IMR-90 (cell line): Measurements from ENCODE around the gene NR4A1. TPM values are rescaled to one million over a fixed set of nuclear protein-coding genes. Genes with fewer than 3 reads are reported as not detected.
A peak's percentile ranks its signal among the peaks of the same experiment; 100 is the strongest.

Experiments used
- ATAC-seq: fragments of 200-7000 bp; cut with Tn5 transposase; 2 replicates; pipeline ENCODE4 v1.9.1; 2020; ENCODE audit warnings: low read depth, mild to moderate bottlenecking, moderate library complexity
- BruUV-seq: library from RNA; stranded (reverse); fragments of 400-500 nt; replicated peaks from 2 replicates; lab custom pipeline; 2021; lab: Mats Ljungman, UMichigan
- CTCF ChIA-PET: fragments of 300-600 bp; formaldehyde crosslinking; extraction: SDS; loops from one replicate; lab custom pipeline; 2021; ENCODE audit warnings: antibody characterized with exemption; lab: Yijun Ruan, JAX
- POLR2A ChIA-PET: fragments of 300-600 bp; sonication (Branson Sonifier 250); formaldehyde crosslinking; loops from one replicate; lab custom pipeline; 2022; ENCODE audit warnings: antibody characterized with exemption; ENCODE audit not compliant: unreplicated experiment; lab: Charles Lee
- DNase-seq: peaks from one replicate; pipeline ENCODE4 v3.0.0; 2013
- H2AFZ ChIP-seq: replicated peaks from 2 replicates; pipeline ENCODE3; 2013; ENCODE audit warnings: low read length, mild to moderate bottlenecking; ENCODE audit not compliant: poor library complexity
- H2AK5ac ChIP-seq: 2 replicates; pipeline ENCODE4 v1.6.1; 2013; ENCODE audit warnings: low read depth, low read length, inconsistent platforms
- H2AK9ac ChIP-seq: replicated peaks from 2 replicates; pipeline ENCODE3; 2013; ENCODE audit warnings: mild to moderate bottlenecking, low read depth, low read length, moderate library complexity; ENCODE audit not compliant: poor library complexity
- H2BK120ac ChIP-seq: 2 replicates; pipeline ENCODE4 v1.6.1; 2013; ENCODE audit warnings: low read depth, low read length, inconsistent platforms
- H2BK15ac ChIP-seq: 3 replicates; pipeline ENCODE4 v1.6.1; 2013; ENCODE audit warnings: low read depth, low read length, inconsistent platforms
- H2BK20ac ChIP-seq: 2 replicates; pipeline ENCODE4 v1.6.1; 2013; ENCODE audit warnings: low read depth, mild to moderate bottlenecking, inconsistent platforms, low read length, moderate library complexity
- H2BK5ac ChIP-seq: 2 replicates; pipeline ENCODE4 v1.6.1; 2013; ENCODE audit warnings: mild to moderate bottlenecking, low read depth, low read length, inconsistent platforms; ENCODE audit not compliant: poor library complexity, severe bottlenecking
- H3K14ac ChIP-seq: replicated peaks from 2 replicates; pipeline ENCODE4 v1.6.1; 2013; ENCODE audit warnings: low read depth, low read length, inconsistent platforms
- H3K18ac ChIP-seq: 2 replicates; pipeline ENCODE4 v1.6.1; 2013; ENCODE audit warnings: low read depth, low read length, control low read depth
- H3K23ac ChIP-seq: 2 replicates; pipeline ENCODE4 v1.6.1; 2013; ENCODE audit warnings: low read depth, low read length, inconsistent platforms
- H3K27ac ChIP-seq: 2 replicates; pipeline ENCODE4 v1.5.1; 2013; ENCODE audit warnings: mild to moderate bottlenecking, control low read depth, low read length; ENCODE audit not compliant: insufficient read depth
- H3K27me3 ChIP-seq: 2 replicates; pipeline ENCODE4 v1.6.1; 2013; ENCODE audit warnings: low read length; ENCODE audit not compliant: control insufficient read depth, insufficient read depth
- H3K36me3 ChIP-seq: 2 replicates; pipeline ENCODE4 v1.6.1; 2013; ENCODE audit warnings: low read length, mixed read lengths; ENCODE audit not compliant: control insufficient read depth, insufficient read depth
- H3K4ac ChIP-seq: 2 replicates; pipeline ENCODE4 v1.6.1; 2013; ENCODE audit warnings: low read depth, low read length, inconsistent platforms
- H3K4me1 ChIP-seq: 2 replicates; pipeline ENCODE4 v1.6.1; 2013; ENCODE audit warnings: low read length, mixed read lengths; ENCODE audit not compliant: control insufficient read depth, insufficient read depth
- H3K4me2 ChIP-seq: 2 replicates; pipeline ENCODE4 v1.6.1; 2013; ENCODE audit warnings: low read depth, mild to moderate bottlenecking, control low read depth, low read length, moderate library complexity
- H3K4me3 ChIP-seq: 2 replicates; pipeline ENCODE4 v1.5.1; 2013; ENCODE audit warnings: low read depth, mild to moderate bottlenecking, control low read depth, low read length, moderate library complexity; ENCODE audit not compliant: insufficient read depth
- H3K56ac ChIP-seq: 2 replicates; pipeline ENCODE4 v1.6.1; 2013; ENCODE audit warnings: low read length, inconsistent platforms; ENCODE audit not compliant: insufficient read depth; ENCODE audit errors: extremely low read depth
- H3K79me1 ChIP-seq, 2 experiments: 2 replicates each; pipeline ENCODE4 v1.6.1; 2013; ENCODE audit warnings: low read length in 2 of 2, inconsistent platforms in 1 of 2, low read depth in 1 of 2
- H3K9ac ChIP-seq: 2 replicates; pipeline ENCODE4 v1.6.1; 2013; ENCODE audit warnings: low read depth, low read length, control low read depth
- H3K9me1 ChIP-seq: 2 replicates; pipeline ENCODE4 v1.6.1; 2013; ENCODE audit warnings: low read length, inconsistent platforms; ENCODE audit not compliant: insufficient read depth
- H3K9me3 ChIP-seq: 2 replicates; pipeline ENCODE4 v1.6.1; 2013; ENCODE audit warnings: low read length; ENCODE audit not compliant: control insufficient read depth, insufficient read depth
- H4K20me1 ChIP-seq: 2 replicates; pipeline ENCODE4 v1.6.1; 2013; ENCODE audit warnings: low read length, inconsistent platforms; ENCODE audit not compliant: insufficient read depth
- H4K5ac ChIP-seq: 2 replicates; pipeline ENCODE4 v1.6.1; 2013; ENCODE audit warnings: mild to moderate bottlenecking, low read depth, low read length, control low read depth
- H4K8ac ChIP-seq, 2 experiments: 2 replicates each; pipeline ENCODE4 v1.6.1; 2013; ENCODE audit warnings: low read depth in 2 of 2, low read length in 2 of 2, control low read depth in 1 of 2, inconsistent platforms in 1 of 2
- H4K91ac ChIP-seq: 2 replicates; pipeline ENCODE4 v1.6.1; 2013; ENCODE audit warnings: low read depth, low read length, inconsistent platforms; ENCODE audit not compliant: insufficient read depth
- CEBPB ChIP-seq: IDR thresholded peaks from 2 replicates; pipeline ENCODE4 v1.6.1; 2012; ENCODE audit warnings: low read depth, low read length, improper control_type of control experiment
- RCOR1 ChIP-seq: IDR thresholded peaks from 2 replicates; pipeline ENCODE4 v1.6.1; 2012; ENCODE audit warnings: mild to moderate bottlenecking, low read length, improper control_type of control experiment; ENCODE audit not compliant: insufficient replicate concordance
- WGBS, 2 experiments: methylation state at CpG; one replicate each; pipeline versions ENCODE4 v1.1.5 to v1.1.7; 2013; ENCODE audit warnings: missing lambda C conversion rate in 2 of 2; ENCODE audit not compliant: insufficient read length in 1 of 2; ENCODE audit errors: extremely low coverage in 2 of 2; 5-methylcytosine and 5-hydroxymethylcytosine counted together
- dilution Hi-C: fragments of 300-500 bp; cut with HindIII; formaldehyde crosslinking; loops from one replicate; pipeline ENCODE4 v1.14.3; 2018; ENCODE audit warnings: low sequenced_read_pairs; ENCODE audit not compliant: unreplicated experiment
- in situ Hi-C: fragments of 300-500 bp; cut with MboI; formaldehyde crosslinking; loops from 3 replicates; pipeline ENCODE4 v1.14.3; 2019; ENCODE audit warnings: low sequenced_read_pairs, inconsistent platforms, mixed read lengths
- intact Hi-C: fragments of 100-400 bp; cut with micrococcal nuclease; formaldehyde crosslinking; loops from 2 replicates; pipeline ENCODE4 v1.10.0; 2022
- polyA plus RNA-seq, 3 experiments: library from polyadenylated mRNA; depleted of rRNA; stranded (reverse); fragments of >200 nt; gene quantifications; 2 replicates each; pipeline ENCODE4 v1.2.3, GENCODE V29; 2012; ENCODE audit warnings: low replicate concordance in 1 of 3
- total RNA-seq: library from RNA; depleted of rRNA; stranded (reverse); fragments of >200 nt; gene quantifications from 2 replicates; pipeline ENCODE4 v1.2.3, GENCODE V29; 2012

Gene NR4A1
- total and polyA plus RNA-seq, 2 of the 4 experiments (the other 2 are of a cell fraction) = 6.6 to 34.1 TPM

DNA sequence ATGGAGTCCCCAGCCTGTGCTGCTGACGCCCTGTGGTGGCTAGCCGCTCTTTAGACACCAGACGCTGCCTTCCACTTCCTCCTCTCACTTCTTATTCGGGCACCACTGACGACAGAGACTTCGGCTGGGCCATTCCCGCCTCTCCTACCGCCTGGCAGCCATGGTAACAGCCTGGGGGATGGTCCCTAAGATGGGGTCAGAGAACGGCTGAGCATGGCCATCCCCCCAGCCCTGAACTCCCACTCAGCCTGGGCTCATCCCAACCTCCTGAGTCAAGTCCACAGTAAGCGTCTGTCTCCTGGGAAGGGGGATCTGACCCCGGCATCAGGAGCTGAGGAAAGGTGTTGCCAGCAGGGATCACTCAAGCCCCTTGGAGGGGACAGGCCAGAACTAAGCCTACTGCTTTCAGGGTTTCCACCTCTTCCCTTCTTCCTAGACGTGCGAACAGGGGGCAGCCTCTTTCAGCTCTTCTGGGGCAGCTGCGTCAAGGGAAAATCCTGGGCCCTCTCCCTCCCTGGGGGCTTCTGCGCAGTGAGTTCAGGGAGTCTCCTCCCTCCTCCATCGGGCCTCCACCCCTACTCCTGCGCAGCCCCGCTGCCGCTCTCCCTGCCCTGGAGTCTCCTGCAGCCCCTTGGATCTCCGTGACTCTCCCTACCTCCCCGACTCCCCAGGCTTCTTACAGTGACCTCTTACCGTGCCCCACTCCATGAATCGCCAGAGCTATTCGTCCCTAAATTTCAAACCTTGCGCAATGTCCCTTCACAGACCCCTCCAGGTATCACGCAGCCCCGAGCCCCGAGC, 45.1 kb upstream of the NR4A1 start:
- H3K18ac ChIP-seq = no peak overlapping the region
- no TSS peak for BruUV-seq
- peak overlapping the region; percentile 71 for H2AFZ ChIP-seq
- H3K23ac ChIP-seq = no peak overlapping the region
- POLR2A ChIA-PET = interaction anchor here (0.5 to 0.8 kb wide), 5 partner anchors 11 to 28 kb away, joined by 3 to 4 read pairs (median 3); no protein-coding TSS in a partner anchor
- ATAC-seq = no peak
- H3K4me2 ChIP-seq = peak overlapping the region; percentile 48
- in situ Hi-C loops (no loop called here), intact Hi-C loops (no loop called here), dilution Hi-C loops (no loop called here)
- H3K14ac ChIP-seq = 0 out of 2 replicates have a peak overlapping the region, but pooled peaks have one; percentile 9
- H3K9me1 ChIP-seq = peaks cover 19% of the 10 kb centered on the region
- H2BK120ac ChIP-seq = no peak overlapping the region
- H3K36me3 ChIP-seq = peaks cover 5% of the 10 kb centered on the region; the same call in 1 of the 2 replicates
- H3K4me1 ChIP-seq = peaks cover 18% of the 10 kb centered on the region
- H2AK9ac ChIP-seq = peak overlapping the region; percentile 51
- no peaks in the 10 kb centered on the region for H3K9me3 ChIP-seq
- H4K8ac ChIP-seq = peak overlapping the region in 1 of 2 experiments; percentile 43; a peak in 1 of 4 replicates
- H4K20me1 ChIP-seq = no peaks in the 10 kb centered on the region; the same call in 1 of the 2 replicates
- peak overlapping the region; percentile 30 for H3K4me3 ChIP-seq
- no peak overlapping the region for H3K27ac ChIP-seq
- H3K79me1 ChIP-seq = peaks cover 3 to 34% of the 10 kb centered on the region in 2 experiments; a peak in 3 of 4 replicates
- no peak overlapping the region for H3K4ac ChIP-seq
- CTCF ChIA-PET = interaction anchor here (7.8 kb wide), 1 partner anchor 16 kb away, joined by 128 read pairs; no protein-coding TSS in a partner anchor
- H4K91ac ChIP-seq = no peak overlapping the region
- H3K56ac ChIP-seq = no peak overlapping the region
- no peak overlapping the region for H2BK5ac ChIP-seq
- no peak overlapping the region for H2BK20ac ChIP-seq
- H4K5ac ChIP-seq = no peak overlapping the region; the same call in 1 of the 2 replicates
- 27% methylated on average over 9 of the region's 28 CpGs; no CpG with 5 or more reads in 1 of the 2 experiments for WGBS, 2 experiments
- H3K27me3 ChIP-seq = no peaks in the 10 kb centered on the region
- H2BK15ac ChIP-seq = no peak overlapping the region
- no peak for DNase-seq
- H2AK5ac ChIP-seq = peak overlapping the region; percentile 48
- H3K9ac ChIP-seq = peak overlapping the region; percentile 20; the same call in 1 of the 2 replicates
- no peak for TF ChIP-seq RCOR1
- peak; percentile 75 for TF ChIP-seq CEBPB
